Endothelial cell of umbilical vein (primary cell): ENCODE results near the gene BCL2L14. TPM values are rescaled to one million over a fixed set of nuclear protein-coding genes. Genes with fewer than 3 reads are reported as not detected.

ENCODE experiments used
- BruUV-seq: library from RNA; stranded (reverse); fragments of 400-500 nt; replicated peaks from 2 replicates; lab custom pipeline; 2021; lab: Mats Ljungman, UMichigan
- CTCF ChIA-PET: fragments of 300-600, 350-600 bp; sonication (Branson Sonifier 250); formaldehyde crosslinking; loops from one replicate; lab custom pipeline; 2021; ENCODE audit warnings: antibody characterized with exemption, inconsistent platforms; lab: Charles Lee
- POLR2A ChIA-PET: fragments of 300-600, 350-600 bp; sonication (Branson Sonifier 250); formaldehyde crosslinking; loops from one replicate; lab custom pipeline; 2021; ENCODE audit warnings: antibody characterized with exemption, inconsistent platforms; lab: Charles Lee
- DNase-seq: peaks from one replicate; pipeline ENCODE4 v3.0.0-alpha.2; 2011; ENCODE audit warnings: low read depth, low spot score
- FAIRE-seq: peaks from 2 replicates; lab custom pipeline; 2011; peaks lifted over from hg19 to GRCh38; lab: Jason Lieb, UNC
- H2AFZ ChIP-seq: 2 replicates; pipeline ENCODE4 v1.6.0; 2012; ENCODE audit warnings: low read depth, low read length, control low read depth, inconsistent platforms
- H3K27ac ChIP-seq: 2 replicates; pipeline ENCODE4 v1.5.1; 2011; ENCODE audit warnings: low read depth, mild to moderate bottlenecking, control low read depth, low read length, moderate library complexity; ENCODE audit not compliant: insufficient read depth
- H3K27me3 ChIP-seq, 2 experiments: 2 replicates each; pipeline versions ENCODE4 v1.6.0 to v1.6.1; 2011; ENCODE audit warnings: low read length in 2 of 2, mixed read lengths in 1 of 2; ENCODE audit not compliant: control insufficient read depth in 2 of 2, insufficient read depth in 2 of 2
- H3K36me3 ChIP-seq, 2 experiments: 2 replicates in 1 of 2; 3 replicates in 1 of 2; pipeline ENCODE4 v1.5.1; 2011; ENCODE audit warnings: low read length in 2 of 2, mild to moderate bottlenecking in 1 of 2, moderate library complexity in 1 of 2; ENCODE audit not compliant: control insufficient read depth in 2 of 2, insufficient read depth in 2 of 2; ENCODE audit errors: extremely low read depth in 1 of 2
- H3K4me1 ChIP-seq: 3 replicates; pipeline ENCODE4 v1.5.1; 2011; ENCODE audit warnings: mild to moderate bottlenecking, low read length; ENCODE audit not compliant: control insufficient read depth, insufficient read depth; ENCODE audit errors: extremely low read depth
- H3K4me2 ChIP-seq: 2 replicates; pipeline ENCODE4 v1.6.1; 2011; ENCODE audit warnings: low read length, control low read depth, mixed read lengths; ENCODE audit not compliant: insufficient read depth
- H3K4me3 ChIP-seq, 3 experiments: fragments of 200-600 bp in 1 of 3; sonication (generic), shearing (Covaris generic) in 1 of 3; replicated peaks in 1 of 3; 2 replicates each; pipeline ENCODE4 v1.5.1; 2011 to 2016; ENCODE audit warnings: control low read depth in 3 of 3, low read length in 3 of 3, mild to moderate bottlenecking in 2 of 3, inconsistent platforms in 1 of 3, low read depth in 1 of 3, moderate library complexity in 1 of 3; ENCODE audit not compliant: insufficient read depth in 1 of 3
- H3K79me2 ChIP-seq: 2 replicates; pipeline ENCODE4 v1.6.0; 2012; ENCODE audit warnings: low read length, inconsistent platforms; ENCODE audit not compliant: control insufficient read depth, insufficient read depth
- H3K9ac ChIP-seq: replicated peaks from 2 replicates; pipeline ENCODE3; 2011; ENCODE audit warnings: low read length, control low read depth; ENCODE audit not compliant: insufficient read depth; ENCODE audit errors: extremely low read depth
- H3K9me1 ChIP-seq: replicated peaks from 3 replicates; pipeline ENCODE4 v1.6.0; 2011; ENCODE audit warnings: mild to moderate bottlenecking, low read length; ENCODE audit not compliant: control insufficient read depth, insufficient read depth; ENCODE audit errors: extremely low read depth
- H3K9me3 ChIP-seq: replicated peaks from 2 replicates; pipeline ENCODE4 v1.5.1; 2012; ENCODE audit warnings: low read length, inconsistent platforms; ENCODE audit not compliant: control insufficient read depth, insufficient read depth
- H4K20me1 ChIP-seq: replicated peaks from 2 replicates; pipeline ENCODE3; 2011; ENCODE audit warnings: mild to moderate bottlenecking, low read length; ENCODE audit not compliant: control insufficient read depth, insufficient read depth; ENCODE audit errors: extremely low read depth
- EZH2 ChIP-seq: IDR thresholded peaks from 2 replicates; pipeline ENCODE4 v1.6.1; 2012; ENCODE audit warnings: borderline replicate concordance, low read depth, mild to moderate bottlenecking, moderate library complexity, low read length, inconsistent platforms; ENCODE audit not compliant: severe bottlenecking
- FOS ChIP-seq: IDR thresholded peaks from 2 replicates; pipeline ENCODE4 v1.6.1; 2011; ENCODE audit warnings: mild to moderate bottlenecking, low read length, moderate library complexity, borderline replicate concordance; ENCODE audit not compliant: insufficient read depth
- GATA2 ChIP-seq: IDR thresholded peaks from 2 replicates; pipeline ENCODE4 v1.7.0; 2011; ENCODE audit warnings: low read depth, mild to moderate bottlenecking, moderate library complexity, mixed read lengths, low read length; ENCODE audit not compliant: insufficient read length, insufficient read depth
- JUN ChIP-seq: IDR thresholded peaks from 2 replicates; pipeline ENCODE4 v1.6.1; 2011; ENCODE audit warnings: borderline replicate concordance, low read depth; ENCODE audit not compliant: insufficient read length, insufficient read depth
- MYC ChIP-seq: IDR thresholded peaks from one replicate; pipeline ENCODE4 v1.6.1; 2011; ENCODE audit warnings: mild to moderate bottlenecking, low read depth, low read length
- POLR2A ChIP-seq: IDR thresholded peaks from 2 replicates; pipeline ENCODE4 v1.6.1; 2012; ENCODE audit warnings: low read depth, mild to moderate bottlenecking, control low read depth, low read length
- POLR2AphosphoS5 ChIP-seq: IDR thresholded peaks from 2 replicates; pipeline ENCODE4 v1.6.1; 2012; ENCODE audit warnings: low read depth, mild to moderate bottlenecking, control low read depth, low read length, moderate library complexity; ENCODE audit not compliant: insufficient read depth
- dilution Hi-C: fragments of 300-500 bp; cut with MboI; formaldehyde crosslinking; loops from one replicate; pipeline ENCODE4 v1.15.0; 2019; ENCODE audit warnings: low sequenced_read_pairs; ENCODE audit not compliant: extremely low pct_ligation_motif_present
- intact Hi-C: fragments of 100-400 bp; cut with micrococcal nuclease; formaldehyde crosslinking; loops from one replicate; pipeline ENCODE4 v1.10.0; 2022
- polyA plus RNA-seq, 4 experiments: library from polyadenylated mRNA; depleted of rRNA in 3 of 4; stranded (reverse) in 3 of 4; unstranded in 1 of 4; fragments of >200 nt; gene quantifications; 2 replicates each; pipeline versions ENCODE4 v1.2.1 to v1.2.3, GENCODE V29; 2011 to 2012; ENCODE audit warnings: missing spikeins in 1 of 4
- total RNA-seq: library from RNA; stranded (reverse); gene quantifications from 2 replicates; pipeline ENCODE4 v1.2.3, GENCODE V29; 2021
- TF ChIP-seq, protein P1 (sequence below), 2 donors: IDR thresholded peaks; 1 replicate in 1 of 2; 2 replicates in 1 of 2; pipeline ENCODE4 v1.5.1; 2011; ENCODE audit warnings: low read length in 2 of 2, mild to moderate bottlenecking in 2 of 2, moderate library complexity in 2 of 2, control low read depth in 1 of 2, inconsistent platforms in 1 of 2, low read depth in 1 of 2; ENCODE audit not compliant: insufficient read depth in 1 of 2; ENCODE audit errors: extremely low read depth in 1 of 2
- TF ChIP-seq, protein P2 (sequence below): IDR thresholded peaks from 2 replicates; pipeline ENCODE4 v1.6.1; 2011; ENCODE audit not compliant: insufficient read depth, insufficient read length

BCL2L14 gene
- total and polyA plus RNA-seq, 2 donors (not counting 3 experiments of a cell fraction or from before 2014, with no cell fraction given) = not detected

GRCh38 chr12:12028668-12029402 lies 41.9 kb upstream of the BCL2L14 start:
- no peak for TF ChIP-seq GATA2
- TF ChIP-seq EZH2 = no peak
- TF ChIP-seq JUN = no peak
- TF ChIP-seq POLR2AphosphoS5 = no peak
- TF ChIP-seq POLR2A = no peak
- TF ChIP-seq, protein P1, sequence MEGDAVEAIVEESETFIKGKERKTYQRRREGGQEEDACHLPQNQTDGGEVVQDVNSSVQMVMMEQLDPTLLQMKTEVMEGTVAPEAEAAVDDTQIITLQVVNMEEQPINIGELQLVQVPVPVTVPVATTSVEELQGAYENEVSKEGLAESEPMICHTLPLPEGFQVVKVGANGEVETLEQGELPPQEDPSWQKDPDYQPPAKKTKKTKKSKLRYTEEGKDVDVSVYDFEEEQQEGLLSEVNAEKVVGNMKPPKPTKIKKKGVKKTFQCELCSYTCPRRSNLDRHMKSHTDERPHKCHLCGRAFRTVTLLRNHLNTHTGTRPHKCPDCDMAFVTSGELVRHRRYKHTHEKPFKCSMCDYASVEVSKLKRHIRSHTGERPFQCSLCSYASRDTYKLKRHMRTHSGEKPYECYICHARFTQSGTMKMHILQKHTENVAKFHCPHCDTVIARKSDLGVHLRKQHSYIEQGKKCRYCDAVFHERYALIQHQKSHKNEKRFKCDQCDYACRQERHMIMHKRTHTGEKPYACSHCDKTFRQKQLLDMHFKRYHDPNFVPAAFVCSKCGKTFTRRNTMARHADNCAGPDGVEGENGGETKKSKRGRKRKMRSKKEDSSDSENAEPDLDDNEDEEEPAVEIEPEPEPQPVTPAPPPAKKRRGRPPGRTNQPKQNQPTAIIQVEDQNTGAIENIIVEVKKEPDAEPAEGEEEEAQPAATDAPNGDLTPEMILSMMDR (IDR thresholded peaks at IDR 0.05; ENCODE audit: extremely low read depth in 1 of 2, insufficient read depth in 1 of 2, low read depth in 1 of 2, low read length in 2 of 2) = no peak
- TF ChIP-seq FOS = no peak
- no peak for TF ChIP-seq MYC
- TF ChIP-seq, protein P2, sequence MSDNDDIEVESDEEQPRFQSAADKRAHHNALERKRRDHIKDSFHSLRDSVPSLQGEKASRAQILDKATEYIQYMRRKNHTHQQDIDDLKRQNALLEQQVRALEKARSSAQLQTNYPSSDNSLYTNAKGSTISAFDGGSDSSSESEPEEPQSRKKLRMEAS = no peak
- dilution Hi-C loops = loop anchor here (25.0 kb wide), 1 partner anchor 442 kb away; no protein-coding TSS in a partner anchor

More at GRCh38 chr12:12028668-12029402, 41.9 kb upstream of the BCL2L14 start:
- H2AFZ ChIP-seq = no peak overlapping the region
- ChIA-PET CTCF (interaction anchor here (0.9 kb wide), 1 partner anchor 447 kb away, joined by 3 read pairs; no protein-coding TSS in a partner anchor), POLR2A (no interaction called here)
- FAIRE-seq (no peak), DNase-seq (no peak)
- H3K4me1 ChIP-seq = peaks cover 8% of the 10 kb centered on the region
- no peaks in the 10 kb centered on the region for H3K79me2 ChIP-seq
- H3K36me3 ChIP-seq = no peaks in the 10 kb centered on the region
- no peaks in the 10 kb centered on the region for H3K9me1 ChIP-seq
- no peaks in the 10 kb centered on the region for H4K20me1 ChIP-seq
- H3K4me2 ChIP-seq = no peak overlapping the region
- no peaks in the 10 kb centered on the region for H3K9me3 ChIP-seq
- peaks cover 0 to 9% of the 10 kb centered on the region in 2 experiments for H3K27me3 ChIP-seq
- intact Hi-C loops = no loop called here
- H3K9ac ChIP-seq = no peak overlapping the region
- H3K27ac ChIP-seq = no peak overlapping the region
- BruUV-seq = no TSS peak
- H3K4me3 ChIP-seq = no peak overlapping the region
